HG02798 (cell line): ENCODE measurements around the gene AGRN.
A peak's percentile ranks its signal among the peaks of the same experiment; 100 is the strongest.
"Not testable (repeated sequence)": the region's sequence is repeated elsewhere in the genome, so short reads cannot be mapped to it uniquely, and the experiment has no call there.

Source experiments
- ATAC-seq: cut with Tn5 transposase; IDR thresholded peaks from one replicate; pipeline ENCODE4 v1.9.1; 2021; ENCODE audit warnings: mild to moderate bottlenecking; ENCODE audit not compliant: unreplicated experiment, poor library complexity

Gene AGRN

DNA sequence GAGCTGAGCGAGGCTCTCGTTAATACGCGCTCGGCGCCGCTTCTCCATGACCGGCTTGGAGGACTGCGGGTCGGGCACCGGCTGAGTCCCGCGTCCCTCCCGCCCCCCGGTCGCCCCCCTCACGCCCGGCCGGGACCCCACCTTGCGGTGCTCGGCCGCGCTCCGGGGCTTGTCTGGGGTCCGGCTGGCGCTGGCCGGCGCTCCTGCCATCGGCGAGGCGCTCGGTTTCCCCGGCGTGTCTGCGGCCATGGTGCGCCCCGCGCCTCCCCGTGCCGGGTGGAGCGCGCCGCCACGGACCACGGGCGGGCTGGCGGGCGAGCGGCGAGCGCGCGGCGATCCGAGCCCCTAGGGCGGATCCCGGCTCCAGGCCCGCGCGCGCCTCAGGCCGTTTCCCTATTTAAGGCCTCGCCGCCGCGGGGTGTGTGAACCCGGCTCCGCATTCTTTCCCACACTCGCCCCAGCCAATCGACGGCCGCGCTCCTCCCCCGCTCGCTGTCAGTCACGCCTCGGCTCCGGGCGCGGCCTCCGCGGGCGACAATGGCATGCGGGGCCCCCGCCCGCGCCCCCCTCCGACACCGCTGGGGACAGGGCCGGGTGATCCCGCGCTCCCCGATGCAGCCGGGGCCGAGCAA, 20.1 kb upstream of the AGRN start, which contains the start of gene HES4:
TSS of gene HES4 (minus strand) at position 373 of the 632 bp plus-strand sequence. CDS start at position 249, 124 bp downstream.
- no peak for ATAC-seq

- ATAC-seq: no peak
These were observed 19.4 kb upstream of the AGRN start for GRCh38 chr1:1000357-1001056.

GRCh38 chr1:1001057-1001783, 18.7 kb upstream of the AGRN start:
- ATAC-seq: no peak

GRCh38 chr1:1003618-1004419, 16.1 kb upstream of the AGRN start:
- no peak for ATAC-seq

GRCh38 chr1:1004420-1004779, 15.5 kb upstream of the AGRN start:
- no peak for ATAC-seq

- no peak for ATAC-seq
These were observed 14.9 kb upstream of the AGRN start for GRCh38 chr1:1004780-1005697.

GRCh38 chr1:1005774-1006304, 14.1 kb upstream of the AGRN start:
- no peak for ATAC-seq

GRCh38 chr1:1006305-1007159, 13.4 kb upstream of the AGRN start:
- ATAC-seq: no peak

- ATAC-seq: not testable (repeated sequence)
These were observed 9.8 kb upstream of the AGRN start for GRCh38 chr1:1010131-1010530.

DNA sequence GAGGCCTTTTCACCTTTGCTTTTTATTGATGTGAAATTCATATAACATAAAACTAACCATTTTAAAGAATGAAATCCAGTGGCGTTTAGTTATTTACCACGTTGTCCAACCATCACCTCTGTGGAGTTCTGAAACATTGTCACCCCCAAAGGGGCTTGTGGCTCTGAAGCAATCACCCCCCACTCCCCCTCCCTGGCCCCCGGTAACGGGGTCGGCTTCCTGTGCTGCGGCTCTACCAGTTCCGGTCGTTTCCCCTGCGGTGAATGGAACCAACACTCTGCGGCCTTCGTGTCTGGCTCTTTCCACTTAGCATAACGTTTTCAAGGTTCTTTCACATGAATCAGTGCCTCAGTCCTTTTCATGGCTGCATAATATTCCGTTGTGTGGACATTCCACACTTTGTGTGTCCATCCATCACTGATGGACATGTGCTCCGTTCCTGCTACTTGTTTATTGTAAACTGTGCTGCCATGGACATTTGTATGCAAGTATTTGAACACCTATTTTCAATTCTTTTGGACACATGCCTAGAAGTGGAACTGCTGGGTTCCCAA, 8.4 kb upstream of the AGRN start:
- no peak for ATAC-seq

DNA sequence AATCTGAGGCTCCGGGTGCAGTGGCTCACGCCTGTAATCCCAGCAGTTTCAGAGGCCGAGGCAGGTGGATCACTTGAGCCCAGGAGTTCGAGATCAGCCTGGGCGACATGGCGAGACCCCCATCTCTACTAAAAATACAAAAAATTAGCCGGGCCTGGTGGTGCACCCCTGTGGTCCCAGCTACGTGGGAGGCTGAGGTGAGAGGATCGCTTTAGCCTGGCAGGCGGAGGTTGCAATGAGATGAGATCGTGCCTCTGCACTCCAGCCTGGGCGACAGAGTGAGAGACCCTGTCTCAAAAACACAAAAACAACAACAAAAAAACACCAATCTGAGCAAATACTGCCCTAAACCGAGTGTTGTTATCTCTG, 7.2 kb upstream of the AGRN start:
- ATAC-seq: not testable (repeated sequence)

GRCh38 chr1:1013105-1013921, 6.6 kb upstream of the AGRN start, which contains the start of gene ISG15:
ISG15 (plus strand) TSS chr1:1013497; CDS start chr1:1013574, 77 bp downstream.
- ATAC-seq: peak; percentile 79

DNA sequence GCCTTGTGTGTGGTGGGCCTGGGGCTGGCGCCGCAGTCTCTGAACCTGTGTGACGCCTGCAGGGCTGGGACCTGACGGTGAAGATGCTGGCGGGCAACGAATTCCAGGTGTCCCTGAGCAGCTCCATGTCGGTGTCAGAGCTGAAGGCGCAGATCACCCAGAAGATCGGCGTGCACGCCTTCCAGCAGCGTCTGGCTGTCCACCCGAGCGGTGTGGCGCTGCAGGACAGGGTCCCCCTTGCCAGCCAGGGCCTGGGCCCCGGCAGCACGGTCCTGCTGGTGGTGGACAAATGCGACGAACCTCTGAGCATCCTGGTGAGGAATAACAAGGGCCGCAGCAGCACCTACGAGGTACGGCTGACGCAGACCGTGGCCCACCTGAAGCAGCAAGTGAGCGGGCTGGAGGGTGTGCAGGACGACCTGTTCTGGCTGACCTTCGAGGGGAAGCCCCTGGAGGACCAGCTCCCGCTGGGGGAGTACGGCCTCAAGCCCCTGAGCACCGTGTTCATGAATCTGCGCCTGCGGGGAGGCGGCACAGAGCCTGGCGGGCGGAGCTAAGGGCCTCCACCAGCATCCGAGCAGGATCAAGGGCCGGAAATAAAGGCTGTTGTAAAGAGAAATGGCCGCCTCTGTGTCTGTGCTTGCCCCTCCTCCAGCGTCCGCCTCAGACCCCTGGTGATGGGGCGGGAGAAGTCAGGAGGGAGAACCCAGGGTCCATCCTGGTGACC, 5.8 kb upstream of the AGRN start:
- no peak for ATAC-seq

DNA sequence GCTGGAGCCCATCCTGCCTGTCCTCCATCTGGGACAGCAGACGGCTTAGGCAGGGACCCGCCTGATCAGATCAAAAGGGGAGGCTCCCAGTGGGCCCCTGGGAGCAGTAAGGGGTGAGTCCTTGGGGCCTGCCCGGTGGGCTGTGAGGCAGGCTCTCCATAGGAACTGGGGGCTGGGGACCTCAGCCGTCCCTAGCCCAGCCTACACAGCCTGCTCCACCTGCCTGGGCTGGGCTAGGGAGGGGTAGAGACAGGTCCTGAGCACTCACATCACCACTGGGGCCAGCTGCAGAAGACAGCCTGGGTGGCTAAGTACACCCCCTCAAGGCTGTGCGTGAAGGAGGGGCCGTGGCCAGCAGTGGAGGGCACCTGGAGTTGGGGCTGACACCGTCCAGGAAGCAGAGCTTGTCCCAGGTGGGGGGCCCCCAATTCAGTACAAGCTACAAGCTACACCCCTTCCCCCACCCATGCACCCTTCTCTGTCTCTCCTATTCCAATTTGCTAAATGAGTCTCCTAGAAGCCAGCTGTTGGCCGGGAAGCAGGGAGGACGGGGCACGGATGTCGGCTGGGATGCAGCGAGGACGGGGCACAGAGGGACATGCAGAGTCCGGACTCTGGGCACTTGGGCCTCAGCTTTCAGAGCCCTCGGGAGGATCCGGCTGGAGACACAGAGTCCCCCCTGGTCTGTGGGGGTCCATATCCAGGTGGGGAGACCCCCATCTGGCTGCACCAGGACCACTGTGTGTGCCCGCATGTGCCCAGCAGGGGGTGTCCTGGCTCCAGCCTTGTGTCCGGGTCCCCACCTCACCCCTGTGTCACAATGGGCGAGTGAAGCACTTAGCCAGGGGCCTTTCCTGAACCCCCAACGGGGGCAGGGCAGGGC, 4.9 kb upstream of the AGRN start:
- ATAC-seq: no peak

- ATAC-seq: not testable (repeated sequence)
These were observed 2.3 kb upstream of the AGRN start for GRCh38 chr1:1017397-1018320.
